Upper lobe of left lung (tissue), 4 donors: ENCODE measurements around the gene ATP11C.

ENCODE experiments used
- POLR2AphosphoS5 ChIP-seq, 2 donors: sonication (generic); formaldehyde crosslinking; IDR thresholded peaks; one replicate each; pipeline ENCODE4 v1.5.1; 2017; ENCODE audit warnings: antibody characterized with exemption in 2 of 2
- TF ChIP-seq, protein P1 (sequence below), 6 experiments: fragments of 450-650 bp in 4 of 6; fragments of 200-600 bp in 2 of 6; sonication (generic) in 2 of 6; IDR thresholded peaks; one replicate each; pipeline ENCODE4 v1.5.1; 2016 to 2019; ENCODE audit warnings: antibody characterized with exemption in 6 of 6

DNA sequence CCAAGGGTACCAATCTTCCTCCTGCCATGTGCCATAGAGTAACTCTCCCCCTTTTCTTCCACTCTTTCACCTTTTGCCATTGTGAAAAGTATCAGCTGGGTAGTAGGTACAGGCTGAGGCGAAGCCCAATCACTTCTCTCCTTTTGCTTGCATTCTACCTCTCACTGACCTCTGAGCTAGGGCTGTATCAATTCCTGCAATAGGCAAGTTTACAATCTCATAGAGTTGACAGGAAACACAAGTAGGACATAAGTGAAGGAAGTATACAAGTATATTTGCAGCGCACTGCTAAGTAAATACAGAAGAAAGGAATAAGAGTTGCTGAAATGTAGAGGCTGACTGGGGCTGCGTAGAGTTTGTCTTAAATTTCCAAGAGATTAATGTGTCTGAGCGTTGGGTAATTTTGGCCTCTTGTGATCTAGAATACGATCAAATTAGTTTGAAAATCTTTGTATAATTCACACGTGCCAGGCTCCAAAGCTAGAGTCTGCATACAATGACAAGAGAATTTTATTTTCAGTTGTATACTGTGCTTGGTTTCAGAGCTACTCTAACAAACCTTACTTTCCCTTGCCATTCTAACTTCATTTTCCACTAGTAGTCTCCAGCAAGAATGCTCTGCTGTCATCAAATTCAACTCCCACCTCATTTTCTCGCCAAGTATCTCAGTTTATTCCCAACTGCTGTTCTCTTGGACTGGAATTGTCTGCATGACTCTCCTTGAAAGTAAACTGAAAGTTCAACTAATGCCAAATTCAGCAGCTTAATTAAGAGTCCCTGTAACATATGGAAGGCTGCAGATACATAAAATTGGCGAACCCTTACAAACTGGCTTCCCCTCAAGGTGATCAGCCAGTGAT lies 90.3 kb downstream of the ATP11C start:
- TF ChIP-seq, protein P1, sequence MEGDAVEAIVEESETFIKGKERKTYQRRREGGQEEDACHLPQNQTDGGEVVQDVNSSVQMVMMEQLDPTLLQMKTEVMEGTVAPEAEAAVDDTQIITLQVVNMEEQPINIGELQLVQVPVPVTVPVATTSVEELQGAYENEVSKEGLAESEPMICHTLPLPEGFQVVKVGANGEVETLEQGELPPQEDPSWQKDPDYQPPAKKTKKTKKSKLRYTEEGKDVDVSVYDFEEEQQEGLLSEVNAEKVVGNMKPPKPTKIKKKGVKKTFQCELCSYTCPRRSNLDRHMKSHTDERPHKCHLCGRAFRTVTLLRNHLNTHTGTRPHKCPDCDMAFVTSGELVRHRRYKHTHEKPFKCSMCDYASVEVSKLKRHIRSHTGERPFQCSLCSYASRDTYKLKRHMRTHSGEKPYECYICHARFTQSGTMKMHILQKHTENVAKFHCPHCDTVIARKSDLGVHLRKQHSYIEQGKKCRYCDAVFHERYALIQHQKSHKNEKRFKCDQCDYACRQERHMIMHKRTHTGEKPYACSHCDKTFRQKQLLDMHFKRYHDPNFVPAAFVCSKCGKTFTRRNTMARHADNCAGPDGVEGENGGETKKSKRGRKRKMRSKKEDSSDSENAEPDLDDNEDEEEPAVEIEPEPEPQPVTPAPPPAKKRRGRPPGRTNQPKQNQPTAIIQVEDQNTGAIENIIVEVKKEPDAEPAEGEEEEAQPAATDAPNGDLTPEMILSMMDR (IDR thresholded peaks at IDR 0.05), result no peak
- no peak for TF ChIP-seq POLR2AphosphoS5 (IDR thresholded peaks at IDR 0.05)
